22Rv1 (cell line): Measurements from ENCODE around the gene KIF15.

Source experiments
- ZFX ChIP-seq: fragments of 450-650 bp; IDR thresholded peaks from 2 replicates; pipeline ENCODE4 v1.6.1; 2017; ENCODE audit warnings: antibody characterized with exemption, borderline replicate concordance
- TF ChIP-seq, protein P1 (sequence below): fragments of 450-650 bp; IDR thresholded peaks from 2 replicates; pipeline ENCODE4 v1.5.1; 2017; ENCODE audit warnings: mild to moderate bottlenecking

DNA sequence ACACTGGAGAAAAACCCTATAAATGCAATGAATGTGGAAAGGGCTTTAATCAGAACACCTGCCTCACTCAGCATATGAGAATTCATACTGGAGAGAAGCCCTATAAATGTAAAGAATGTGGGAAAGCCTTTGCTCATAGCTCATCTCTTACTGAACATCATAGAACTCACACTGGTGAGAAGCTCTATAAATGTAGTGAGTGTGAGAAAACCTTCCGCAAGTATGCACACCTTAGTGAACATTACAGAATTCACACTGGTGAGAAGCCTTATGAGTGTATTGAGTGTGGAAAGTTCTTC is 39.5 kb upstream of the KIF15 start:
- TF ChIP-seq, protein P1, sequence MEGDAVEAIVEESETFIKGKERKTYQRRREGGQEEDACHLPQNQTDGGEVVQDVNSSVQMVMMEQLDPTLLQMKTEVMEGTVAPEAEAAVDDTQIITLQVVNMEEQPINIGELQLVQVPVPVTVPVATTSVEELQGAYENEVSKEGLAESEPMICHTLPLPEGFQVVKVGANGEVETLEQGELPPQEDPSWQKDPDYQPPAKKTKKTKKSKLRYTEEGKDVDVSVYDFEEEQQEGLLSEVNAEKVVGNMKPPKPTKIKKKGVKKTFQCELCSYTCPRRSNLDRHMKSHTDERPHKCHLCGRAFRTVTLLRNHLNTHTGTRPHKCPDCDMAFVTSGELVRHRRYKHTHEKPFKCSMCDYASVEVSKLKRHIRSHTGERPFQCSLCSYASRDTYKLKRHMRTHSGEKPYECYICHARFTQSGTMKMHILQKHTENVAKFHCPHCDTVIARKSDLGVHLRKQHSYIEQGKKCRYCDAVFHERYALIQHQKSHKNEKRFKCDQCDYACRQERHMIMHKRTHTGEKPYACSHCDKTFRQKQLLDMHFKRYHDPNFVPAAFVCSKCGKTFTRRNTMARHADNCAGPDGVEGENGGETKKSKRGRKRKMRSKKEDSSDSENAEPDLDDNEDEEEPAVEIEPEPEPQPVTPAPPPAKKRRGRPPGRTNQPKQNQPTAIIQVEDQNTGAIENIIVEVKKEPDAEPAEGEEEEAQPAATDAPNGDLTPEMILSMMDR: no peak
- no peak for TF ChIP-seq ZFX
